VCaP (cell line): ENCODE data around the gene SPINK14.

Experiments
- H3K27ac ChIP-seq: fragments of 450-650 bp; 2 replicates; pipeline ENCODE4 v1.5.1; 2017
- TF ChIP-seq, protein P1 (sequence below): fragments of 450-650 bp; conservative IDR thresholded peaks from 2 replicates; pipeline ENCODE4 v1.5.1; 2017; ENCODE audit warnings: mild to moderate bottlenecking, moderate library complexity

SPINK14 gene

GRCh38 chr5:148193202-148193601 is 24.9 kb downstream of the SPINK14 start:
- TF ChIP-seq, protein P1, sequence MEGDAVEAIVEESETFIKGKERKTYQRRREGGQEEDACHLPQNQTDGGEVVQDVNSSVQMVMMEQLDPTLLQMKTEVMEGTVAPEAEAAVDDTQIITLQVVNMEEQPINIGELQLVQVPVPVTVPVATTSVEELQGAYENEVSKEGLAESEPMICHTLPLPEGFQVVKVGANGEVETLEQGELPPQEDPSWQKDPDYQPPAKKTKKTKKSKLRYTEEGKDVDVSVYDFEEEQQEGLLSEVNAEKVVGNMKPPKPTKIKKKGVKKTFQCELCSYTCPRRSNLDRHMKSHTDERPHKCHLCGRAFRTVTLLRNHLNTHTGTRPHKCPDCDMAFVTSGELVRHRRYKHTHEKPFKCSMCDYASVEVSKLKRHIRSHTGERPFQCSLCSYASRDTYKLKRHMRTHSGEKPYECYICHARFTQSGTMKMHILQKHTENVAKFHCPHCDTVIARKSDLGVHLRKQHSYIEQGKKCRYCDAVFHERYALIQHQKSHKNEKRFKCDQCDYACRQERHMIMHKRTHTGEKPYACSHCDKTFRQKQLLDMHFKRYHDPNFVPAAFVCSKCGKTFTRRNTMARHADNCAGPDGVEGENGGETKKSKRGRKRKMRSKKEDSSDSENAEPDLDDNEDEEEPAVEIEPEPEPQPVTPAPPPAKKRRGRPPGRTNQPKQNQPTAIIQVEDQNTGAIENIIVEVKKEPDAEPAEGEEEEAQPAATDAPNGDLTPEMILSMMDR, result no peak
- peak overlapping the region; percentile 68 for H3K27ac ChIP-seq

GRCh38 chr5:148201151-148201550 is 32.8 kb downstream of the SPINK14 start:
- no peak overlapping the region for H3K27ac ChIP-seq
- TF ChIP-seq, protein P1, result no peak

DNA sequence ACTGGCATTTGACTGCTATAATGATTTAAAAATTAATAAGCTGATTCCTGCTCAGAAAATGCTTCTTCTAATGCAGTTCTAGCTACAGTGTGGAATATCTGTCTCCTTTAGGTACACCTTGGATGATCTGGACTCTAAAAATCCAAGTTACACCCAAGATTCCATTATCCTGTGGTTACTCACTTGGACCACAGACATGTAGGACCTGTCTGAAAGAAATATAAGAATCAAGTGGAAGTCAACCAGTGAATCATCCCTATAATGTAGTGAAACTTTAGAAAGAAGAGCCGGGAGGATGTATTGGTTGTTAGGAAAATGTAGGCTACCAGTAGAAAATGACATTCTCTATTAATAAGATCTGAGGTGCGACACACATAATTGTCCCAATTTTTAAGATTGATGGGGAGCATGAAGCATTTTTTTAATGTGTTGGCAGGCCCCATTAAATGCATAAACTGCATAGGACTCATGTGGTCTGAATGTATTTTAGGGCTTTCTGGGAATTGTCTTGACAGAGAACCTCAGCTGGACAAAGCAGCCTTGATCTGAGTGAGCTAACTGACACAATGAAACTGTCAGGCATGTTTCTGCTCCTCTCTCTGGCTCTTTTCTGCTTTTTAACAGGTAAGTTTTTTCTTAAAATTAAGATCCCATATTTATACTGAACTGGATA is 34.3 kb downstream of the SPINK14 start, which contains the start of gene SPINK6:
Gene SPINK6 (plus strand): TSS at position 512 of the 673 bp plus-strand sequence. CDS start 55 bp downstream, at position 567.
- TF ChIP-seq, protein P1, result no peak
- no peak within 1 kb of the TSS for H3K27ac ChIP-seq

DNA sequence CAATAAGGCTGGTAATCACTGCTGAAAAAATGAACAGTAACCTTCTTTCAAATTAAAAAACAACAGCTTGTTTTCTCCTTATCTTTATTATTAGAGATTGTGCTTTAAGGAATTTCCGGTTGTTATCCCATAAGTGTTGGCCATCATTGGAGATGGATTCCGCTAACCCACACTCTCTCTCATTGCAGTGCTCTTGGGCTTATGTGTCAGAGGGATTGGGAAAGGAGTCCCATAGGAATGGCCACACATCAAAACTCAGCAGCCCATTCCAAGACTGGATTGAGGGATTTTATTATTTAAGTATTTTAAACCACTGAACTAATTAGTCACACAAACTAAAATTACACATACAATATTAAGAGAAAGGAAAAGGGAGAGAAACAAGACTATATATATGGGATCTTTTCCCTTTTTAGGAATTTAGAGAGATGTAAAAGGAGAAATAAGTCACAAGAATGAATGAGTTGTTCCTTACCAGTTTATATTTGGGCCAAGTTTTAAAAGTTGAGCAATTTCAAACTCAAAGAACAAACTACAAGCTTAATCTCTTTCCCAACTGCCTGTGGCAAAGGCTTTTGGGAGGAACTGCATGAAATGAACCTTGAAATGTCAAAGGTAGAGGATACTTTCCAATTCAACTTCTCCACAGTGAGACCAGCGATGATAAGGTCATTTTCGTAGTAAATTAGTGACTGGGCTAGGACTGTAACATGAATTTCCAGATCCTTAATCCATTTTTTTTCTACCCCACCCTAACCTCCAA is 36.9 kb downstream of the SPINK14 start:
- no peak overlapping the region for H3K27ac ChIP-seq
- TF ChIP-seq, protein P1, result no peak

- TF ChIP-seq, protein P1, result no peak
- H3K27ac ChIP-seq, result no peak overlapping the region
These were observed 37.5 kb downstream of the SPINK14 start for GRCh38 chr5:148205865-148206264.

- H3K27ac ChIP-seq, result no peak overlapping the region
- TF ChIP-seq, protein P1, result no peak
These were observed 38.3 kb downstream of the SPINK14 start for GRCh38 chr5:148206620-148207019.

DNA sequence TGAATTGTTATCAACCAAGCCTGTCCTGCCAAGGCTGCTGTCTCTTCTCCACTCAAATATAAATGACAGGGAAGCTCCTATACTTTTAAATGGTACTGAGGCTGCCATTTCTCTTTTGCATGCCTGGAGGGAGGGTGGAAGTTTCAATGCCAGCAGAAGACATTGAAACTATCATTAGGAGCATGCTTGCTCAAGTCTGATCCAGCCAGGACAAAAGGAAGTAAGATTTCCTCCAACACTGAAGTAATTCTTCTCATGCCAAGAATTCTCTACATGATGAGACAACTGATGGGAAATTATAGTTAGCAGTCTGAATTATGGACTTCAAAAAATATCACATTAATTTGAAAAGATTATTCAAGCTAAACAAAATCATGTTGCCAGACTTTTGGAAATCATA is 39.9 kb downstream of the SPINK14 start:
- H3K27ac ChIP-seq, result no peak overlapping the region

More for the DNA sequence above, 39.9 kb downstream of the SPINK14 start:
- TF ChIP-seq, protein P1, result no peak
